Duodenal mucosa (tissue), 2 donors: ENCODE measurements around the gene SH2D3C.
"Not testable (repeated sequence)": the region's sequence is repeated elsewhere in the genome, so short reads cannot be mapped to it uniquely, and the experiment has no call there.

Experiments used
- H3K27ac ChIP-seq: one replicate; pipeline ENCODE4 v1.7.0; 2013; ENCODE audit warnings: low read depth, low read length
- H3K27me3 ChIP-seq, 2 donors: one replicate each; pipeline ENCODE4 v1.7.0; 2013; ENCODE audit warnings: low read length in 2 of 2, control low read depth in 1 of 2; ENCODE audit not compliant: insufficient read depth in 2 of 2, control insufficient read depth in 1 of 2
- H3K36me3 ChIP-seq, 2 donors: one replicate each; pipeline ENCODE4 v1.7.0; 2013; ENCODE audit warnings: low read length in 2 of 2, control low read depth in 1 of 2; ENCODE audit not compliant: insufficient read depth in 2 of 2, control insufficient read depth in 1 of 2
- H3K4me1 ChIP-seq, 2 donors: one replicate each; pipeline ENCODE4 v1.7.0; 2013; ENCODE audit warnings: low read length in 2 of 2, control low read depth in 1 of 2; ENCODE audit not compliant: insufficient read depth in 2 of 2, control insufficient read depth in 1 of 2
- H3K4me3 ChIP-seq, 2 donors: one replicate each; pipeline ENCODE4 v1.7.0; 2013; ENCODE audit warnings: low read length in 2 of 2, low read depth in 1 of 2
- H3K9ac ChIP-seq, 2 donors: one replicate each; pipeline ENCODE4 v1.7.0; 2013; ENCODE audit warnings: low read length in 2 of 2, low read depth in 1 of 2
- H3K9me3 ChIP-seq, 2 donors: one replicate each; pipeline ENCODE4 v1.7.0; 2013; ENCODE audit warnings: low read length in 2 of 2, control low read depth in 1 of 2; ENCODE audit not compliant: control insufficient read depth in 1 of 2

The SH2D3C gene

GRCh38 chr9:127785023-127785932 is 6.8 kb upstream of the SH2D3C start:
- H3K36me3 ChIP-seq = peaks cover 28 to 35% of the 10 kb centered on the region in 2 donors
- H3K27me3 ChIP-seq = no peaks in the 10 kb centered on the region
- peak overlapping the region; percentile 38 to 60 for H3K4me3 ChIP-seq
- peak overlapping the region; percentile 86 for H3K27ac ChIP-seq
- H3K9me3 ChIP-seq = no peaks in the 10 kb centered on the region
- H3K9ac ChIP-seq = peak overlapping the region; percentile 9 to 29
- H3K4me1 ChIP-seq = peaks cover 14 to 44% of the 10 kb centered on the region in 2 donors

DNA sequence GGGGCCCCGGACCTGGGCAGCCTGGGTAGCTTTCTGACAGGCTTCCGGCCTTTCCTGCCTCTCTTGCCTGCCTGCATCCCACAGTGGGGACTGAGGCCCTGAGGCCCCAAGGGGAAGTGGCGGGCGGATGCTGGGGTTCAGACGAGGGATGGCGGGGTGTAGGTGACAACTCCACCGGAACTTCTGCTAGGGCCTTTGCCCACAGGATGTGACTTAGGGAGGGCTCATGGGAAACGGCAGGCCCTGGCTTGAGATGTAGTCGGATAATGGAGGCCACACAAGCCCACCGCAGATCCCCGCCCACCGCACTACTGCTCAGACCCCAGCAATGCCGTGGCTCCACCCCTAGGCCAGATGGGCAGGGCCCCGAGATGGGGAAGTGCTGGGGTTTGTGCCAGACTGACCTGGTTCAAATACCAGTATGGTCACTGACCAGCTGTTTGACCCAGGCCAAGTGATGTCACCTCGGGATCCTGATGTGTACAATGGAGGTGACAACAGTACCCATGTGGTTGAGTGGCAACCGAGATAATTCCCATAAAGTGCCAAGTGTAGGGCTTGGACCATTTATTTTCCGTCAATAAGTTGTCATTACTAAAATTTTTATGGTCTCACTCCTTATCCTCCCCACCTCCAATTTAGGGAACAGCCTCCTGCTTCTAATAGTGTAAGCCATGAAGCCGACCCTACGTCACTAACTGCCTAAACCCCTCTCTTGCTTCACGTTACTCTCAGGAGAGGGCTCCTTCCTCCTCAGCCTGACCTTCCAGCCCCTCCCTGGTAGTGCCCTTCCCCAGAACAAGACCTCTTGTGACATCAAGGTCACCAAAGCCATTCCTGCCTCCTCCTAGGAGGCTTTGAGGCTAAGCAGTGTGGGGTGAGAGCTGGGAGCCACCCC is 4.9 kb upstream of the SH2D3C start:
- peak overlapping the region in 1 of 2 donors; percentile 23 for H3K4me3 ChIP-seq
- peaks cover 14 to 54% of the 10 kb centered on the region in 2 donors for H3K4me1 ChIP-seq
- H3K9me3 ChIP-seq = no peaks in the 10 kb centered on the region
- peaks cover 12 to 15% of the 10 kb centered on the region in 2 donors for H3K36me3 ChIP-seq
- H3K27ac ChIP-seq = peak overlapping the region; percentile 37
- peak overlapping the region in 1 of 2 donors; percentile 6 for H3K9ac ChIP-seq
- no peaks in the 10 kb centered on the region for H3K27me3 ChIP-seq

- Histone ChIP-seq H3K27me3 (no peaks in the 10 kb centered on the region), H3K9ac (no peak overlapping the region), H3K27ac (no peak overlapping the region), H3K36me3 (no peaks in the 10 kb centered on the region), H3K9me3 (no peaks in the 10 kb centered on the region), H3K4me3 (no peak overlapping the region), H3K4me1 (peaks cover 5 to 46% of the 10 kb centered on the region in 2 donors)
Observed at GRCh38 chr9:127781806-127782205, 3.3 kb upstream of the SH2D3C start.

- peaks cover 4 to 45% of the 10 kb centered on the region in 2 donors for H3K4me1 ChIP-seq
- H3K27me3 ChIP-seq, H3K9me3 ChIP-seq, H3K36me3 ChIP-seq, H3K4me3 ChIP-seq, H3K9ac ChIP-seq, H3K27ac ChIP-seq: not testable (repeated sequence)
Observed at GRCh38 chr9:127780909-127781308, 2.4 kb upstream of the SH2D3C start.

DNA sequence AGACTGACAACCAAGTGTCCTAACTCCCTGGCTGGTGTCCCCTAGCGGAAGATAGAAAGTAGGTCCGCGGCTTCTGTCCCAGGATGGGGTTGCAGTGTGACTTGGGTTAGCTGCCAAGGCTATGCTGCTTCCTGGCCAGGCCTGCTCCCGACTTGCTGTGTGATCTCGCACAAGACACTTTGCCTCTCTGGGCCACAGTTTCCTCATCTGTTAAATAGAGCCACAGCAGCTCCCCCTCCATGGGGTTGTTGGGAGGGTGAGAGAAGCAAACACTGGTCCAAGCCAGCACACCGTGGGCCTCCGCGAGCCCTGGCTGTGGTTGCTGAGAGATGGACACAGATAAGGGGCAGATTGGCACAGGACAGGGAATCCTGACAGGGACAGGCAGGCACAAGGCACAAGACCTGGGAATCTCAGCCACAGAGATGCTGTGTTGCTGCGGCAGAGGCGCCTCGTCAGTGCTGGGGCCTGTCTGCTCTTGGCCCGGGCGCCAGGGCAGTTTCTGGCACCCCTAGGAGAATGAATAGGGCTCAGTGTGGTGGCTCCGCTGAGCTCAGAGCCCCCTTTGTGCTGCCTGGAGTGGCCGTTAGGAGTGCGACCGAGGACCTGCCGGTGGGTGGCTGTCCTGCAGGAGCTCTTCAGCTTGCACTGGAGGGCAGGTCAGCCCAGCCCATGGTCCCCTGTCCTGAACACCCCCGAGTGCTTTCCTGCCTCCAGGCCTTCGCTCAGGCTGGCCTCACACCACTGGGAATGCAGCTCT is 1.8 kb upstream of the SH2D3C start:
- Histone ChIP-seq H3K27me3 (no peaks in the 10 kb centered on the region), H3K27ac (no peak overlapping the region), H3K9ac (peak overlapping the region in 1 of 2 donors; percentile 18), H3K36me3 (no peaks in the 10 kb centered on the region), H3K4me1 (peaks cover 4 to 45% of the 10 kb centered on the region in 2 donors), H3K9me3 (no peaks in the 10 kb centered on the region), H3K4me3 (no peak overlapping the region)

DNA sequence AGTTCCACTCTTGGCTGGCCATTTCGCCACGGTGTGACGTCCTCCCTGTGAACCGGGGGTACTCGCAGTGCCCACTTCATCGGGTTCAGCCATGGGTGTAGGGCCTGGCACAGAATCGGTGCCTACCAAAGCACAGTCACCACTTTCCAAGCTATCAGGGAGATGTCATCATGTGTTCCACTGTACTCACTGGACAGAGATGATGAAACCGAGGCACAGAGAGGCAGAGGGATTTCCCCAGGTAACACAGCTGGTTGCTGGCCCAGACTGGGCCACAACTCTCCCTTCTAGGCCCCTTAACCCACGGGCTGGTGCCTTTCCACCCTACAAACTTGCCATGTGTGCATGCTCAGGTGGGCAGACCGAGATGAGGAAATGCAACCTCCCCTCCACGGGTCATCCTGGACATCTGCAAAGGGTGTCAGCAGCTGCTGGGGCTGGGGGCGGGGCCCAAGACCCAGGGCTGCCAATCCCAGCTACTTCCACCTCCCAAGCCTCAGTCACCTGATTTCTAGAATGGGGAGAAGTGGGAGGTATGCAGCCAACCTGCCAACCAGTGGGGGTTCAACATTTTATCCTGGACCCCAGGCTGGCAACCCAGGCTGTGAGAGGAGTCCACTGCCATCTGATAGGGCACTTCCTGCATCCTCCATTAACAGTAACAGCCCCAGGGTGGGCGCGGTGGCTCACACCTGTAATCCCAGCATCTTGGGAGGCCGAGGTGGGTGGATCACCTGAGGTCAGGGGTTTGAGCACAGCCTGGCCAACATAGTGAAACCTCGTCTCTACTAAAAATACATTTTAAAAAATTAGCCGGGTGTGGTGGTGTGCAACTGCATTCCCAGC is 893 bp upstream of the SH2D3C start:
- Histone ChIP-seq H3K4me3 (peak overlapping the region; percentile 58 to 61), H3K27ac (peak overlapping the region; percentile 77), H3K4me1 (peaks cover 0 to 40% of the 10 kb centered on the region in 2 donors), H3K27me3 (no peaks in the 10 kb centered on the region), H3K9ac (peak overlapping the region; percentile 43 to 52), H3K36me3 (no peaks in the 10 kb centered on the region), H3K9me3 (no peaks in the 10 kb centered on the region)

DNA sequence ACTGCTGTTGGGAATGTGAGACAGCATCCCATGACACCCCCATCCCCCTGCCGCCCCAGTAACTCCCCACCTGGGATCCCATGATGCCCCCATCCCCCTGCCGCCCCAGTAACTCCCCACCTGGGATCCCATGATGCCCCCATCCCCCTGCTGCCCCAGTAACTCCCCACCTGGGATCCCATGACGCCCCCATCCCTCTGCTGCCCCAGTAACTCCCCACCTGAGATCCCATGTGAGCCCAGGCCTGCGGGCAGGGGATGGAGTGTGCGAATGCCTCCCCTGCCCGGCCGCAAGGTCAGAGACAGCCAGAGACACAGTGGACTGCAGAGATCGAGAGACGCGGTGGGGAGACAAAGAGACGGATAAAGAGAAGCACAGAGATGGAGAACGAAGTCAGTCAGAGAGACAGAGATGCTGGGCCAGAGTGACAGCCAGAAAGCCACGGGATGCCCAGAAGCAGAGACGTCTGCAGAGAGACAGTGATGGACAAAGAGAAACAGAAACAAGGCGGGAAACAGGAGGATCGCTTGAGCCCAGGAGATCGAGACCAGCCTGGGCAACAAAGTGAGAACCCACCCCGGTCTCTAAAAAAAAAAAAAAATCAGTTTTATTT is 992 bp downstream of the SH2D3C start:
- peak overlapping the region in 1 of 2 donors; percentile 36 for H3K9ac ChIP-seq
- peak overlapping the region; percentile 63 to 66 for H3K4me3 ChIP-seq
- peaks cover 0 to 23% of the 10 kb centered on the region in 2 donors for H3K4me1 ChIP-seq
- H3K27ac ChIP-seq = peak overlapping the region; percentile 10
- H3K27me3 ChIP-seq = no peaks in the 10 kb centered on the region
- peaks cover 0 to 3% of the 10 kb centered on the region in 2 donors for H3K36me3 ChIP-seq
- no peaks in the 10 kb centered on the region for H3K9me3 ChIP-seq

DNA sequence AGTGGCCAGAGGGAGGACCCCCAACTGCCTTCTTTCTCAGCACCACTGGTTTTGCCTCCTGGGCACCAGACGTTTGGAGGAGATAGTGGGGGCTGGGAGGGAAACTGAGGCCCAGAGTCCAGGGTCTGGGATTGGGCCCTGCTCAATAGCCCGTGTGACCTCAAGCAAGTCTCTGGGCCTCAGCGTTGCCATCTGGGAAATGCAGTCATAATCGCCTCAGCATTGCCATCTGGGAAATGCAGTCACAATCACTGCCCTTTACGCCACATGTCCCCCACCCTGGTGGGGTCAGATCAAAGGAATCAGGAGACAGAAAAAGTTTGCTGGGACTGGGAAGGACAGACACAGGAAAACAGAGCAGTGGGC is 1.6 kb downstream of the SH2D3C start:
- peaks cover 0 to 3% of the 10 kb centered on the region in 2 donors for H3K36me3 ChIP-seq
- H3K27ac ChIP-seq = peak overlapping the region; percentile 20
- H3K4me1 ChIP-seq = peaks cover under 1 to 22% of the 10 kb centered on the region in 2 donors
- H3K4me3 ChIP-seq = peak overlapping the region; percentile 63 to 66
- no peaks in the 10 kb centered on the region for H3K9me3 ChIP-seq
- no peaks in the 10 kb centered on the region for H3K27me3 ChIP-seq
- peak overlapping the region; percentile 36 to 54 for H3K9ac ChIP-seq
